Measurements from ENCODE around the gene WDPCP. TPM values are rescaled to one million over a fixed set of nuclear protein-coding genes. Genes with fewer than 3 reads are reported as not detected.

The WDPCP gene
- total RNA-seq, 3 donors from 2014 or later (not counting 1 experiment from before 2014, with no cell fraction given): 22.0 to 23.7 (median 22.9) TPM

GRCh38 chr2:63192889-63193774 lies 395.1 kb downstream of the WDPCP start:
- no peaks in the 10 kb centered on the region for H3K27me3 Mint-ChIP-seq (ENCODE audit: low read depth in 2 of 2)
- H3K4me3 Mint-ChIP-seq: no peak overlapping the region
- Histone ChIP-seq H3K4me1 (ENCODE audit: control insufficient read depth, insufficient read depth, low read length) (no peaks in the 10 kb centered on the region), H3K27ac (ENCODE audit: low read length) (no peak overlapping the region), H3K36me3 (ENCODE audit: control insufficient read depth, insufficient read depth, low read length) (no peaks in the 10 kb centered on the region), H3K9me3 (ENCODE audit: control insufficient read depth, insufficient read depth, low read length) (peaks cover 9% of the 10 kb centered on the region), H3K4me3 (ENCODE audit: low read length) (no peak overlapping the region), H3K27me3 (ENCODE audit: control insufficient read depth, insufficient read depth, low read length) (no peaks in the 10 kb centered on the region)
- no peak for DNase-seq
- no peak for TF ChIP-seq CTCF (IDR thresholded peaks at IDR 0.05)
- H3K4me1 Mint-ChIP-seq: no peaks in the 10 kb centered on the region
- no CpG with 5 or more reads among the region's 2 CpGs for WGBS (ENCODE audit: insufficient coverage)
- H3K27ac Mint-ChIP-seq: no peak overlapping the region
- intact Hi-C loops (cut with micrococcal nuclease): no loop called here
- peaks cover 20% of the 10 kb centered on the region for H3K36me3 Mint-ChIP-seq
- ATAC-seq: no peak
- H3K9me3 Mint-ChIP-seq: peaks cover 7 to 14% of the 10 kb centered on the region in 2 donors

- H3K4me3 ChIP-seq (ENCODE audit: low read length): no peak overlapping the region
- no peaks in the 10 kb centered on the region for H3K27me3 Mint-ChIP-seq (ENCODE audit: low read depth in 2 of 2)
- no peak for DNase-seq
- peaks cover 9% of the 10 kb centered on the region for H3K9me3 ChIP-seq (ENCODE audit: control insufficient read depth, insufficient read depth, low read length)
- no peak for TF ChIP-seq CTCF (IDR thresholded peaks at IDR 0.05)
- H3K36me3 ChIP-seq (ENCODE audit: control insufficient read depth, insufficient read depth, low read length): no peaks in the 10 kb centered on the region
- H3K27ac Mint-ChIP-seq: no peak overlapping the region
- no peaks in the 10 kb centered on the region for H3K27me3 ChIP-seq (ENCODE audit: control insufficient read depth, insufficient read depth, low read length)
- intact Hi-C loops (cut with micrococcal nuclease): no loop called here
- peaks cover 24% of the 10 kb centered on the region for H3K36me3 Mint-ChIP-seq
- H3K4me1 ChIP-seq (ENCODE audit: control insufficient read depth, insufficient read depth, low read length): no peaks in the 10 kb centered on the region
- no peak for ATAC-seq
- H3K9me3 Mint-ChIP-seq: peaks cover 10 to 18% of the 10 kb centered on the region in 2 donors
- no peaks in the 10 kb centered on the region for H3K4me1 Mint-ChIP-seq
- H3K27ac ChIP-seq (ENCODE audit: low read length): no peak overlapping the region
- H3K4me3 Mint-ChIP-seq: no peak overlapping the region
Observed at GRCh38 chr2:63192169-63192888, 395.9 kb downstream of the WDPCP start.

GRCh38 chr2:63189026-63189425 lies 399.3 kb downstream of the WDPCP start:
- H3K27ac Mint-ChIP-seq: no peak overlapping the region
- no peak overlapping the region for H3K4me3 Mint-ChIP-seq
- intact Hi-C loops (cut with micrococcal nuclease): no loop called here

More at GRCh38 chr2:63189026-63189425, 399.3 kb downstream of the WDPCP start:
- Mint-ChIP-seq H3K9me3 (peaks cover 13 to 28% of the 10 kb centered on the region in 2 donors), H3K4me1 (no peaks in the 10 kb centered on the region), H3K36me3 (peaks cover 24% of the 10 kb centered on the region), H3K27me3 (ENCODE audit: low read depth in 2 of 2) (no peaks in the 10 kb centered on the region)
- Histone ChIP-seq H3K27me3 (ENCODE audit: control insufficient read depth, insufficient read depth, low read length) (no peaks in the 10 kb centered on the region), H3K27ac (ENCODE audit: low read length) (no peak overlapping the region), H3K4me3 (ENCODE audit: low read length) (no peak overlapping the region), H3K36me3 (ENCODE audit: control insufficient read depth, insufficient read depth, low read length) (no peaks in the 10 kb centered on the region), H3K9me3 (ENCODE audit: control insufficient read depth, insufficient read depth, low read length) (peaks cover 24% of the 10 kb centered on the region), H3K4me1 (ENCODE audit: control insufficient read depth, insufficient read depth, low read length) (no peaks in the 10 kb centered on the region)
- ATAC-seq (no peak), DNase-seq (no peak)
- TF ChIP-seq CTCF (IDR thresholded peaks at IDR 0.05): no peak
- 72% methylated on average over 4 of the region's 4 CpGs for WGBS (ENCODE audit: insufficient coverage)
